ENCODE data around the gene OR2T35. TPM values are rescaled to one million over a fixed set of nuclear protein-coding genes. Genes with fewer than 3 reads are reported as not detected.

Gene OR2T35
- total RNA-seq, 2 experiments from 2014 or later: not detected

- POLR2A ChIA-PET: interaction anchor here (0.7 kb wide), 1 partner anchor 143 kb away, joined by 3 read pairs; no protein-coding TSS in a partner anchor
- no peaks in the 10 kb centered on the region for H3K9me3 Mint-ChIP-seq
- no peaks in the 10 kb centered on the region for H3K27me3 Mint-ChIP-seq
- no peaks in the 10 kb centered on the region for H3K36me3 Mint-ChIP-seq (ENCODE audit: low read depth)
- H3K4me3 Mint-ChIP-seq: no peak overlapping the region
- peaks cover 4% of the 10 kb centered on the region for H3K4me1 Mint-ChIP-seq
- CTCF ChIA-PET: interaction anchor here (1.4 kb wide), 1 partner anchor 9 kb away, joined by 7 read pairs; no protein-coding TSS in a partner anchor
- H3K27ac Mint-ChIP-seq: no peak overlapping the region
- no peak for DNase-seq
These were observed 31.3 kb downstream of the OR2T35 start for GRCh38 chr1:248613742-248614141.

GRCh38 chr1:248611883-248612414, 33.1 kb downstream of the OR2T35 start:
- Mint-ChIP-seq H3K36me3 (ENCODE audit: low read depth) (no peaks in the 10 kb centered on the region), H3K9me3 (no peaks in the 10 kb centered on the region), H3K27me3 (no peaks in the 10 kb centered on the region), H3K4me1 (peaks cover 4% of the 10 kb centered on the region), H3K4me3 (no peak overlapping the region), H3K27ac (no peak overlapping the region)
- POLR2A ChIA-PET: no interaction called here
- CTCF ChIA-PET: interaction anchor here (0.8 kb wide), 1 partner anchor 11 kb away, joined by 3 read pairs; no protein-coding TSS in a partner anchor
- no peak for DNase-seq

GRCh38 chr1:248610301-248610700, 34.8 kb downstream of the OR2T35 start:
- ChIA-PET POLR2A (no interaction called here), CTCF (interaction anchor here (1.2 kb wide), 1 partner anchor 10 kb away, joined by 3 read pairs; no protein-coding TSS in a partner anchor)
- Mint-ChIP-seq H3K36me3 (ENCODE audit: low read depth) (no peaks in the 10 kb centered on the region), H3K27me3 (no peaks in the 10 kb centered on the region), H3K4me3 (no peak overlapping the region), H3K9me3 (no peaks in the 10 kb centered on the region), H3K27ac (no peak overlapping the region), H3K4me1 (peaks cover 5% of the 10 kb centered on the region)
- DNase-seq: no peak

GRCh38 chr1:248599396-248599795, 45.7 kb downstream of the OR2T35 start:
- Mint-ChIP-seq H3K27me3 (no peaks in the 10 kb centered on the region), H3K27ac (no peak overlapping the region), H3K4me3 (no peak overlapping the region), H3K4me1 (peaks cover 7% of the 10 kb centered on the region), H3K36me3 (ENCODE audit: low read depth) (no peaks in the 10 kb centered on the region), H3K9me3 (no peaks in the 10 kb centered on the region)
- ChIA-PET CTCF (no interaction called here), POLR2A (no interaction called here)
- DNase-seq: no peak

- H3K36me3 Mint-ChIP-seq (ENCODE audit: low read depth): no peaks in the 10 kb centered on the region
- CTCF ChIA-PET: no interaction called here
- H3K9me3 Mint-ChIP-seq: no peaks in the 10 kb centered on the region
- H3K4me3 Mint-ChIP-seq: no peak within 1 kb of the TSS
- H3K27me3 Mint-ChIP-seq: no peaks in the 10 kb centered on the region
- H3K4me1 Mint-ChIP-seq: peaks cover 5% of the 10 kb centered on the region
- POLR2A ChIA-PET: no interaction called here
- DNase-seq: no peak
- H3K27ac Mint-ChIP-seq: no peak within 1 kb of the TSS
These were observed 47.5 kb downstream of the OR2T35 start, which contains the start of gene OR2T10 for GRCh38 chr1:248597589-248597988. Gene OR2T10, minus strand, starts transcription at chr1:248597700. Its CDS starts 3,932 bp downstream, at chr1:248593768.

- Mint-ChIP-seq H3K27ac (no peak overlapping the region), H3K27me3 (no peaks in the 10 kb centered on the region), H3K4me3 (no peak overlapping the region), H3K4me1 (peaks cover 5% of the 10 kb centered on the region), H3K9me3 (no peaks in the 10 kb centered on the region), H3K36me3 (ENCODE audit: low read depth) (no peaks in the 10 kb centered on the region)
- DNase-seq: no peak
- POLR2A ChIA-PET: no interaction called here
- CTCF ChIA-PET: no interaction called here
These were observed 48.5 kb downstream of the OR2T35 start for GRCh38 chr1:248596615-248597014.

GRCh38 chr1:248593226-248593625, 51.9 kb downstream of the OR2T35 start:
- H3K36me3 Mint-ChIP-seq (ENCODE audit: low read depth): no peaks in the 10 kb centered on the region
- DNase-seq: no peak
- ChIA-PET POLR2A (no interaction called here), CTCF (no interaction called here)
- peaks cover 5% of the 10 kb centered on the region for H3K4me1 Mint-ChIP-seq
- H3K27me3 Mint-ChIP-seq: no peaks in the 10 kb centered on the region
- H3K4me3 Mint-ChIP-seq: no peak overlapping the region
- no peak overlapping the region for H3K27ac Mint-ChIP-seq
- H3K9me3 Mint-ChIP-seq: no peaks in the 10 kb centered on the region

- H3K27ac Mint-ChIP-seq: no peak overlapping the region
- ChIA-PET CTCF (no interaction called here), POLR2A (no interaction called here)
- no peaks in the 10 kb centered on the region for H3K27me3 Mint-ChIP-seq
- H3K4me1 Mint-ChIP-seq: peaks cover 5% of the 10 kb centered on the region
- no peak for DNase-seq
- H3K9me3 Mint-ChIP-seq: no peaks in the 10 kb centered on the region
- H3K36me3 Mint-ChIP-seq (ENCODE audit: low read depth): no peaks in the 10 kb centered on the region
- H3K4me3 Mint-ChIP-seq: no peak overlapping the region
These were observed 52.4 kb downstream of the OR2T35 start for GRCh38 chr1:248592655-248593054.

GRCh38 chr1:248590055-248590454, 55.0 kb downstream of the OR2T35 start:
- Mint-ChIP-seq H3K9me3 (no peaks in the 10 kb centered on the region), H3K4me1 (peaks cover 10% of the 10 kb centered on the region), H3K27me3 (no peaks in the 10 kb centered on the region), H3K4me3 (no peak overlapping the region), H3K36me3 (ENCODE audit: low read depth) (no peaks in the 10 kb centered on the region), H3K27ac (no peak overlapping the region)
- POLR2A ChIA-PET: no interaction called here
- no peak for DNase-seq
- CTCF ChIA-PET: no interaction called here

- Mint-ChIP-seq H3K9me3 (no peaks in the 10 kb centered on the region), H3K27ac (no peak overlapping the region), H3K4me1 (peaks cover 17% of the 10 kb centered on the region), H3K36me3 (ENCODE audit: low read depth) (peaks cover 3% of the 10 kb centered on the region), H3K4me3 (no peak overlapping the region), H3K27me3 (no peaks in the 10 kb centered on the region)
- POLR2A ChIA-PET: no interaction called here
- CTCF ChIA-PET: no interaction called here
- no peak for DNase-seq
These were observed 55.7 kb downstream of the OR2T35 start for GRCh38 chr1:248589334-248589733.

Other genes starting within 250 kb of the OR2T35 start
- not detected for gene OR2T1, start 242.2 kb downstream of the OR2T35 start, total RNA-seq
- gene OR2T2, start 199.6 kb downstream of the OR2T35 start, total RNA-seq: not detected
- gene OR2T3, start 171.9 kb downstream of the OR2T35 start, total RNA-seq: not detected
- not detected for gene OR2T5, start 156.7 kb downstream of the OR2T35 start, total RNA-seq
- not detected for gene OR2G6, start 137.2 kb downstream of the OR2T35 start, total RNA-seq
- gene OR2T29, start 82.5 kb downstream of the OR2T35 start, total RNA-seq: not detected
- not detected for gene OR2T34, start 70.5 kb downstream of the OR2T35 start, total RNA-seq
- not detected for gene OR2T10, start 47.6 kb downstream of the OR2T35 start, total RNA-seq
- not detected for gene OR2T11, start 10.2 kb downstream of the OR2T35 start, total RNA-seq
- gene OR2T27, start 10.2 kb upstream of the OR2T35 start, total RNA-seq: not detected
- gene OR14I1, start 57.5 kb upstream of the OR2T35 start, total RNA-seq: not detected
- not detected for gene LYPD8, start 110.5 kb upstream of the OR2T35 start, total RNA-seq
- 10 to 100 TPM; 31.4 to 32.0 TPM for gene SH3BP5L, start 180.6 kb upstream of the OR2T35 start, total RNA-seq
- gene ZNF672, start 192.9 kb upstream of the OR2T35 start, total RNA-seq: 10 to 100 TPM; 54.1 to 60.1 TPM
- gene ZNF692, start 213.8 kb upstream of the OR2T35 start, total RNA-seq: 10 to 100 TPM; 45.9 to 49.8 TPM